GM18951 (cell line): ENCODE data around the gene S1PR5.

Source experiments
- POLR2A ChIP-seq: IDR thresholded peaks from 4 replicates; pipeline ENCODE4 v1.6.1; 2011; ENCODE audit warnings: mild to moderate bottlenecking; ENCODE audit not compliant: insufficient read length, insufficient read depth; ENCODE audit errors: extremely low read depth
- in situ Hi-C: fragments of 300-500 bp; cut with MboI; formaldehyde crosslinking; loops from one replicate; pipeline ENCODE4 v1.12.0; 2022; ENCODE audit warnings: low sequenced_read_pairs, mixed read lengths, inconsistent platforms; ENCODE audit not compliant: unreplicated experiment

S1PR5 gene

GRCh38 chr19:10517361-10517759 is at the start of gene S1PR5:
Gene S1PR5 (minus strand): TSS chr19:10517447. CDS start chr19:10515011, 2,436 bp downstream.
- in situ Hi-C loops: no loop called here
- no peak for TF ChIP-seq POLR2A

- TF ChIP-seq POLR2A: no peak
- in situ Hi-C loops: no loop called here
These were observed 49.6 kb upstream of the S1PR5 start for GRCh38 chr19:10566658-10567410.

- TF ChIP-seq POLR2A: no peak
- in situ Hi-C loops: no loop called here
These were observed 49.1 kb upstream of the S1PR5 start for GRCh38 chr19:10566408-10566657.

- in situ Hi-C loops: no loop called here
- peak; percentile 90 for TF ChIP-seq POLR2A
These were observed 48.5 kb upstream of the S1PR5 start, which contains the start of gene KRI1 for GRCh38 chr19:10565567-10566407. Gene KRI1 (minus strand): TSS chr19:10566010. CDS start chr19:10565999, 11 bp downstream.

GRCh38 chr19:10565028-10565566 is 47.9 kb upstream of the S1PR5 start:
- in situ Hi-C loops: no loop called here
- no peak for TF ChIP-seq POLR2A

- in situ Hi-C loops: no loop called here
- TF ChIP-seq POLR2A: no peak
These were observed 45.4 kb upstream of the S1PR5 start for GRCh38 chr19:10562609-10563008.

- in situ Hi-C loops: no loop called here
- no peak for TF ChIP-seq POLR2A
These were observed 42.9 kb upstream of the S1PR5 start for GRCh38 chr19:10560154-10560553.

- no peak for TF ChIP-seq POLR2A
These were observed 40.5 kb upstream of the S1PR5 start for GRCh38 chr19:10557603-10558197.

GRCh38 chr19:10555610-10555973 is 38.3 kb upstream of the S1PR5 start:
- no peak for TF ChIP-seq POLR2A
- in situ Hi-C loops: no loop called here

More at GRCh38 chr19:10557603-10558197, 40.5 kb upstream of the S1PR5 start:
- in situ Hi-C loops: no loop called here

GRCh38 chr19:10554760-10555609 is 37.7 kb upstream of the S1PR5 start:
- in situ Hi-C loops: no loop called here
- TF ChIP-seq POLR2A: no peak

- in situ Hi-C loops: no loop called here
- TF ChIP-seq POLR2A: peak; percentile 40
These were observed 36.7 kb upstream of the S1PR5 start for GRCh38 chr19:10553943-10554381.

GRCh38 chr19:10553087-10553667 is 35.9 kb upstream of the S1PR5 start:
- no peak for TF ChIP-seq POLR2A

More at GRCh38 chr19:10553087-10553667, 35.9 kb upstream of the S1PR5 start:
- in situ Hi-C loops: no loop called here
